ENCODE results near the gene SMIM44.

SMIM44 gene

DNA sequence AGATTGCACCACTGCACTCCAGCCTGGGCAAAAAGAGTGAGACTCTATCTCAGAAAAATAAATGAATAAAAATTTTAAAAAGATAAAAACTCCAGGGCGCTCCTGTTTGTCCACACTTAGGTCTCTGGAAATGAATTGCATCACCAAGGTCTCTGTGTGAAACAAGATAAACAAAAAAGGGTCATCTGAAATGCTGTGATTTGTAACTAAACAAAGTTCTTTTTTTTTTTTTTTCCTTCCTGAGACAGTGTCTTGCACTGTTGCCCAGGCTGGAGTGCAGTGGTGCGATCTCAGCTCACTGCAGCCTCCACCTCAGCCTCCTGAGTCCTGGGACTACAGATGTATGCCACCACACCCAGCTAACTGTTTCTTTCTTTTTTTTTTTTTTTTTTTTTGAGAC, 34.4 kb upstream of the SMIM44 start:
- peaks cover 11% of the 10 kb centered on the region for H3K4me1 ChIP-seq (ENCODE audit: insufficient read depth, poor library complexity, severe bottlenecking)
- H3K9me3 ChIP-seq (ENCODE audit: severe bottlenecking) = no peaks in the 10 kb centered on the region
- DNase-seq (ENCODE audit: low spot score) (no peak), ATAC-seq (ENCODE audit: low read depth) (no peak)
- H3K27ac ChIP-seq (ENCODE audit: poor library complexity, severe bottlenecking) = no peak overlapping the region
- no peaks in the 10 kb centered on the region for H3K27me3 ChIP-seq (ENCODE audit: insufficient read depth, poor library complexity, severe bottlenecking)
- peaks cover 7% of the 10 kb centered on the region for H3K36me3 ChIP-seq (ENCODE audit: low read depth)
- TF ChIP-seq, protein P1, sequence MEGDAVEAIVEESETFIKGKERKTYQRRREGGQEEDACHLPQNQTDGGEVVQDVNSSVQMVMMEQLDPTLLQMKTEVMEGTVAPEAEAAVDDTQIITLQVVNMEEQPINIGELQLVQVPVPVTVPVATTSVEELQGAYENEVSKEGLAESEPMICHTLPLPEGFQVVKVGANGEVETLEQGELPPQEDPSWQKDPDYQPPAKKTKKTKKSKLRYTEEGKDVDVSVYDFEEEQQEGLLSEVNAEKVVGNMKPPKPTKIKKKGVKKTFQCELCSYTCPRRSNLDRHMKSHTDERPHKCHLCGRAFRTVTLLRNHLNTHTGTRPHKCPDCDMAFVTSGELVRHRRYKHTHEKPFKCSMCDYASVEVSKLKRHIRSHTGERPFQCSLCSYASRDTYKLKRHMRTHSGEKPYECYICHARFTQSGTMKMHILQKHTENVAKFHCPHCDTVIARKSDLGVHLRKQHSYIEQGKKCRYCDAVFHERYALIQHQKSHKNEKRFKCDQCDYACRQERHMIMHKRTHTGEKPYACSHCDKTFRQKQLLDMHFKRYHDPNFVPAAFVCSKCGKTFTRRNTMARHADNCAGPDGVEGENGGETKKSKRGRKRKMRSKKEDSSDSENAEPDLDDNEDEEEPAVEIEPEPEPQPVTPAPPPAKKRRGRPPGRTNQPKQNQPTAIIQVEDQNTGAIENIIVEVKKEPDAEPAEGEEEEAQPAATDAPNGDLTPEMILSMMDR (IDR thresholded peaks at IDR 0.05; ENCODE audit: poor library complexity, severe bottlenecking) = no peak
- no peak overlapping the region for H3K4me3 ChIP-seq (ENCODE audit: severe bottlenecking)

DNA sequence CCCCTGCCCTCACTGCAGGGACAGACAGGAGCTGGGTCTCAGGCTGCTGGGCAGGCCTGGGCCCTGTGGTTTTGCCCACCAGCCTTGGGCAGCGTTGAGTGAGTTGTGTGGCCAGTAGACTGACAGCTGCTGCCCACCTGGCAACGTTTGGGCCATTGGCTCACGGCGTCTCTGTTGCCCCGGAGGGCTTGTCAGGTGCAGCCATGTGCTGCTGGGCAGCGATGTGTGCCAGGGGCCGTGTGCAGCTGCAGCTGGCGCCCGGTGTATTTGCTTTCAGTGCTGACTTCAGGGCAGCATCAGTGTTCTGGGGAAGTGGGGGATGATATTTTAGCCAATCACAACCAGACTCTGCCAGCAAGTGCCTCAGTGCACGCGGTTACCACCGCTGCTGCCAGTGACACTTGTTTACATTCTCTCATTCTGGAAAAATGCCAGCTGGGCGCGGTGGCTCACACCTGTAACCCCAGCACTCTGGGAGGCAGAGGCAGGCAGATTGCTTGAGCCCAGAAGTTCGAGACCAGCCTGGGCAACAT, 33.5 kb upstream of the SMIM44 start:
- H3K4me1 ChIP-seq (ENCODE audit: insufficient read depth, poor library complexity, severe bottlenecking) = peaks cover 11% of the 10 kb centered on the region
- no peaks in the 10 kb centered on the region for H3K27me3 ChIP-seq (ENCODE audit: insufficient read depth, poor library complexity, severe bottlenecking)
- H3K27ac ChIP-seq (ENCODE audit: poor library complexity, severe bottlenecking) = no peak overlapping the region
- H3K4me3 ChIP-seq (ENCODE audit: severe bottlenecking) = no peak overlapping the region
- TF ChIP-seq, protein P1 (IDR thresholded peaks at IDR 0.05; ENCODE audit: poor library complexity, severe bottlenecking) = no peak
- no peaks in the 10 kb centered on the region for H3K9me3 ChIP-seq (ENCODE audit: severe bottlenecking)
- no peak for ATAC-seq (ENCODE audit: low read depth)
- H3K36me3 ChIP-seq (ENCODE audit: low read depth) = peaks cover under 1% of the 10 kb centered on the region
- no peak for DNase-seq (ENCODE audit: low spot score)

DNA sequence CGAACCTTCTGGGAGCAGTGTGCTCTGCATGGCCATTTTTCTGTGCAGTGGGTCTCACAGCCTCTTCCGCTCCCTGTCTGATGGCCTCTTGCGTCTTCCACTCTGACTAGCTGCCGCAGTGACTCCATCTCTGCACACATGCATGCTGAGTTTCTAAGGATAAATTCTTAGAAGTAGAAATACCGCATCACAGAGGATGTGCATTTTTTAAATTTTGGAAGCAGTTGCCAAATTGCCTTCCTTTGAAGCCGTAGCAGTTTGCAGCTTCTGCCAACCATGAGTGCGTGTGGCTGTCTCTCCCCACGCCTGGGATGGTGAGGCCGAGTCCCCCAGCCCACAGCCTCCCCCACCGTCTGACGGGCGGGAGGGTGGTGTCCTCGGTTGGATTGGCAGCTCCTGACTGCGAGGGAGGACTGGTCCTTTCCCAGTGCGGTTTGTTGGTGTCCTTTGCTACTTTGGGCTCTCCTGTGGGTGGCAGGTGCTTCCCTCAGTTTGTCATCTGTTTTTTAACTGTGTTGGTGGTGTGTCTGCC, 32.7 kb upstream of the SMIM44 start:
- H3K36me3 ChIP-seq (ENCODE audit: low read depth) = peaks cover 3% of the 10 kb centered on the region
- H3K27ac ChIP-seq (ENCODE audit: poor library complexity, severe bottlenecking) = no peak overlapping the region
- H3K9me3 ChIP-seq (ENCODE audit: severe bottlenecking) = no peaks in the 10 kb centered on the region
- no peak for ATAC-seq (ENCODE audit: low read depth)
- peaks cover 8% of the 10 kb centered on the region for H3K4me1 ChIP-seq (ENCODE audit: insufficient read depth, poor library complexity, severe bottlenecking)
- TF ChIP-seq, protein P1 (IDR thresholded peaks at IDR 0.05; ENCODE audit: poor library complexity, severe bottlenecking) = no peak
- H3K27me3 ChIP-seq (ENCODE audit: insufficient read depth, poor library complexity, severe bottlenecking) = no peaks in the 10 kb centered on the region
- H3K4me3 ChIP-seq (ENCODE audit: severe bottlenecking) = no peak overlapping the region
- DNase-seq (ENCODE audit: low spot score) = no peak

DNA sequence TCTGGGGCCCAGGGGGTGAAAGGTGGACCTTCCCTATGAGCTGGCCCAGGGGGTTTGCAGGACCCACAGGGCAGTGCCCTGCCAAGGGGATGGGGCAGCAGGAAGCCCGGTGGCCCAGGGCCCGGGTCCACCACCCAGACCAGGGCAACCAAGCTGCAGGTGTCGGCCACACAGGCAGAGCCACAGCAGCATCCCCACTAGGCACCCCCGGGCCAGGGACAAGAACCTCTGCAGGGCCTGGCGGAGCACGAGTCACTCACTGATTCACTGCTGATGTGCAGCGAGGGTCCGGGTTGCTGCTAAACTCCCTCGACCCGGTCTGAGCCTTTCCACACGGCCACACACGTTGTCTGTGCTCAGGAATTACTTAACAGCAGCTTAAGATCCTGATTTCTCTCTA, 31.7 kb upstream of the SMIM44 start:
- no peak for ATAC-seq (ENCODE audit: low read depth)
- H3K27ac ChIP-seq (ENCODE audit: poor library complexity, severe bottlenecking) = no peak overlapping the region

More for the DNA sequence above, 31.7 kb upstream of the SMIM44 start:
- H3K4me1 ChIP-seq (ENCODE audit: insufficient read depth, poor library complexity, severe bottlenecking) = peaks cover 3% of the 10 kb centered on the region
- no peak overlapping the region for H3K4me3 ChIP-seq (ENCODE audit: severe bottlenecking)
- no peaks in the 10 kb centered on the region for H3K9me3 ChIP-seq (ENCODE audit: severe bottlenecking)
- H3K36me3 ChIP-seq (ENCODE audit: low read depth) = peaks cover 14% of the 10 kb centered on the region
- TF ChIP-seq, protein P1 (IDR thresholded peaks at IDR 0.05; ENCODE audit: poor library complexity, severe bottlenecking) = no peak
- H3K27me3 ChIP-seq (ENCODE audit: insufficient read depth, poor library complexity, severe bottlenecking) = no peaks in the 10 kb centered on the region
- no peak for DNase-seq (ENCODE audit: low spot score)

Data from RWPE2 (cell line).